ENCODE data around the gene THOC6. TPM values are rescaled to one million over a fixed set of nuclear protein-coding genes. Genes with fewer than 3 reads are reported as not detected.

THOC6 gene
- total and polyA plus RNA-seq, 9 of the 15 experiments (the other 6 are each of a cell fraction or from before 2014, with no cell fraction given) = 2.5 to 65.4 (median 42.3) TPM

- TF ChIP-seq PTBP1 (IDR thresholded peaks at IDR 0.05; ENCODE audit: low read depth, low read length) (no peak), ZBTB49 (CRISPR knock-in tag; IDR thresholded peaks at IDR 0.05; ENCODE audit: borderline replicate concordance) (no peak), ZNF592 (IDR thresholded peaks at IDR 0.05) (0 out of 2 replicates have a peak, but pooled peaks have one; percentile 27), THAP7 (CRISPR knock-in tag; IDR thresholded peaks at IDR 0.05) (no peak), ARID3B (CRISPR knock-in tag; IDR thresholded peaks at IDR 0.05; ENCODE audit: borderline replicate concordance) (no peak), HDGF (IDR thresholded peaks at IDR 0.05) (no peak; the same call in 1 of the 2 replicates), NELFE (IDR thresholded peaks at IDR 0.05; ENCODE audit: insufficient read depth, insufficient read length) (no peak), TAF15 (IDR thresholded peaks at IDR 0.05; ENCODE audit: low read depth, low read length) (no peak), XRCC3 (IDR thresholded peaks at IDR 0.05) (no peak), CSDE1 (IDR thresholded peaks at IDR 0.05) (no peak), ZNF384 (IDR thresholded peaks at IDR 0.05; ENCODE audit: low read depth, low read length) (no peak), ZNF639 (CRISPR knock-in tag; conservative IDR thresholded peaks at IDR 0.05 in 1 of 2, IDR thresholded peaks at IDR 0.05 in 1 of 2) (no peak), ZNF695 (CRISPR knock-in tag; IDR thresholded peaks at IDR 0.05) (no peak), RAD51 (IDR thresholded peaks at IDR 0.05; ENCODE audit: borderline replicate concordance, low read depth) (no peak), FOXA3 (CRISPR knock-in tag; conservative IDR thresholded peaks at IDR 0.05 in 1 of 2, IDR thresholded peaks at IDR 0.05 in 1 of 2) (no peak), NFIC (IDR thresholded peaks at IDR 0.05) (no peak), ZEB2 (IDR thresholded peaks at IDR 0.05) (no peak), BMI1 (IDR thresholded peaks at IDR 0.05; ENCODE audit: low read length) (no peak)
Observed at GRCh38 chr16:3021449-3022207, 2.2 kb upstream of the THOC6 start (continued).

Measured in K562 (cell line).